Vagina (tissue), 2 donors: ENCODE data around the gene CCDC88C. TPM values are rescaled to one million over a fixed set of nuclear protein-coding genes. Genes with fewer than 3 reads are reported as not detected.

Experiments
- DNase-seq, 2 donors: peaks; one replicate each; pipeline ENCODE4 v3.0.0-alpha.2; 2017; ENCODE audit errors: extremely low spot score in 2 of 2
- H3K27ac ChIP-seq: fragments of 200-600 bp; sonication (generic); one replicate; pipeline ENCODE4 v1.5.1; 2019
- H3K27me3 ChIP-seq: fragments of 200-600 bp; sonication (generic); one replicate; pipeline ENCODE4 v1.5.1; 2019
- H3K36me3 ChIP-seq, 2 donors: fragments of 200-600 bp; sonication (generic); one replicate each; pipeline ENCODE4 v1.5.1; 2017 to 2019
- H3K4me1 ChIP-seq: fragments of 200-600 bp; sonication (generic); one replicate; pipeline ENCODE4 v1.5.1; 2019
- H3K4me3 ChIP-seq, 2 donors: fragments of 200-600 bp; sonication (generic); 1 replicate in 1 of 2; 2 replicates in 1 of 2; pipeline ENCODE4 v1.5.1; 2016 to 2019
- H3K9me3 ChIP-seq: fragments of 200-600 bp; sonication (generic); one replicate; pipeline ENCODE4 v1.5.1; 2019
- POLR2A ChIP-seq, 2 donors: fragments of 450-650 bp; IDR thresholded peaks; one replicate each; pipeline ENCODE4 v1.6.1; 2017; ENCODE audit warnings: antibody characterized with exemption in 2 of 2, mild to moderate bottlenecking in 2 of 2, moderate library complexity in 2 of 2
- POLR2AphosphoS5 ChIP-seq, 2 donors: sonication (generic); formaldehyde crosslinking; IDR thresholded peaks; one replicate each; pipeline ENCODE4 v1.9.0; 2017; ENCODE audit warnings: antibody characterized with exemption in 2 of 2, mild to moderate bottlenecking in 2 of 2, low read depth in 1 of 2; ENCODE audit not compliant: insufficient read depth in 1 of 2
- intact Hi-C: fragments of 100-400 bp; cut with DNase I; formaldehyde crosslinking; loops from one replicate; pipeline ENCODE4 v1.15.1; 2023
- total RNA-seq: library from RNA; depleted of rRNA; stranded (reverse); fragments of >200 nt; gene quantifications from one replicate; pipeline ENCODE4 v1.2.3, GENCODE V29; 2016
- TF ChIP-seq, protein P1 (sequence below), 3 experiments: fragments of 450-650 bp in 2 of 3; fragments of 200-600 bp in 1 of 3; sonication (generic) in 1 of 3; IDR thresholded peaks; one replicate each; pipeline ENCODE4 v1.5.1; 2017 to 2019; ENCODE audit warnings: antibody characterized with exemption in 3 of 3, mild to moderate bottlenecking in 2 of 3, moderate library complexity in 2 of 3

The CCDC88C gene
- total RNA-seq, 1 donor from 2014 or later, result 42.2 TPM

DNA sequence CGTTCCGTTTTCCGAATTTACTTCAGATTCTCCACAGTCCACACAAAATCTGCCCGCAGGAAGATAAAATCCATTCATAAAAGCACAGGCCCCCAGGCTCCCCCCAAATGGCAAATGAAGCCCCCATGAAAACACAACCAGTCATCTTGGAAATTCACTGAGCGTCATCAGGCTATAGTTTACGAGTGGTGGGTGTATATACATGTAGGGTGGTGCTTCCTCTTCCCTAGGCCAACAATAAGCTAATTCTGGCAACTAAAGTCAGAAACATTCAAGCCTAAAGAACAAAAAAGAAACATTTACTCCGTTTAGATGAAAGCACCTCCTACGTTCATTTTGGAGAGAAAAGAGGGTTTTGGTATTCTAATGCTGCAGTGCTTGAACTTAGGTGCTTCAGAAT, 179.0 kb downstream of the CCDC88C start:
- TF ChIP-seq POLR2AphosphoS5 (IDR thresholded peaks at IDR 0.05; ENCODE audit: insufficient read depth in 1 of 2, low read depth in 1 of 2) (no peak), POLR2A (IDR thresholded peaks at IDR 0.05) (no peak)
- TF ChIP-seq, protein P1, sequence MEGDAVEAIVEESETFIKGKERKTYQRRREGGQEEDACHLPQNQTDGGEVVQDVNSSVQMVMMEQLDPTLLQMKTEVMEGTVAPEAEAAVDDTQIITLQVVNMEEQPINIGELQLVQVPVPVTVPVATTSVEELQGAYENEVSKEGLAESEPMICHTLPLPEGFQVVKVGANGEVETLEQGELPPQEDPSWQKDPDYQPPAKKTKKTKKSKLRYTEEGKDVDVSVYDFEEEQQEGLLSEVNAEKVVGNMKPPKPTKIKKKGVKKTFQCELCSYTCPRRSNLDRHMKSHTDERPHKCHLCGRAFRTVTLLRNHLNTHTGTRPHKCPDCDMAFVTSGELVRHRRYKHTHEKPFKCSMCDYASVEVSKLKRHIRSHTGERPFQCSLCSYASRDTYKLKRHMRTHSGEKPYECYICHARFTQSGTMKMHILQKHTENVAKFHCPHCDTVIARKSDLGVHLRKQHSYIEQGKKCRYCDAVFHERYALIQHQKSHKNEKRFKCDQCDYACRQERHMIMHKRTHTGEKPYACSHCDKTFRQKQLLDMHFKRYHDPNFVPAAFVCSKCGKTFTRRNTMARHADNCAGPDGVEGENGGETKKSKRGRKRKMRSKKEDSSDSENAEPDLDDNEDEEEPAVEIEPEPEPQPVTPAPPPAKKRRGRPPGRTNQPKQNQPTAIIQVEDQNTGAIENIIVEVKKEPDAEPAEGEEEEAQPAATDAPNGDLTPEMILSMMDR (IDR thresholded peaks at IDR 0.05), result no peak
- no peaks in the 10 kb centered on the region for H3K9me3 ChIP-seq
- H3K27ac ChIP-seq, result no peak overlapping the region
- no peak for DNase-seq
- H3K4me1 ChIP-seq, result peaks cover 11% of the 10 kb centered on the region
- H3K27me3 ChIP-seq, result no peaks in the 10 kb centered on the region
- H3K4me3 ChIP-seq, result no peak overlapping the region
- no peaks in the 10 kb centered on the region for H3K36me3 ChIP-seq
- intact Hi-C loops, result no loop called here

DNA sequence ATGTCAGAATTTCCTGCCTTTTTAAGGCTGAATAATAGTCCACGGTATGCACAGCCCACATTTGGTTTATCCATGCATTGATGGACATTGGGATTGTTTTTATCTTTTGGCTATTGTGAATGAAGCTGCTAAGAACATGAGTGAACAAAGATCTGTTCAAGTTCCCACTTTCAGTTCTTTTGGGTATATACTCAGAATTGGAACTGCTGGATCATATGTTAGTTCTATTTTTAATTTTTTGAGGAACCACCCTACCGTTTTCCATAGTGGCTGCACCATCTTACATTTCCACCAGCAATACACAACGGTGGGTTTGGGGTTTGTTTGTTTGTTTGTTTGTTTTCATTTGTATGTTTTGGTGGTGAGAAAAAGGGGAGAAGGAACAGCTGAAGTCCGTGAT, 179.5 kb downstream of the CCDC88C start:
- intact Hi-C loops, result no loop called here

DNA sequence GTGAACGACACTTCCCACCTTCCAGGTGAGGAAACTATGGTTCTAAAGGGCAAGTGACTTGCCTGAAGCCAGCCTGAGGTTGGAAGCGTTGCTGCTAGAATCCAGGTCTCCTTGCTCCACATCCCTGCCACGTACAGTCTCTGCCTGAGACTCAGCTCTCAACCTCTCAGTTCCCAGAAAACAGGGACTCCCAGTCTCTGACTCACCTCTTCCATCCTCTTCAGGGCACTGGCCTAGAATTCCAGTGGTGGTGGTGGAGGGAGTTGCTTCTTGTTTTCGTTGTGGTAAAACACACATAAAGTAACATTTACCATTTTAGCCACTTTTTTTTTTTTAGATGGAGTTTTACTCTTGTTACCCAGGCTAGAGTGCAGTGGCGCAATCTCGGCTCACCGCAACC, 180.4 kb downstream of the CCDC88C start:
- intact Hi-C loops, result no loop called here
- Histone ChIP-seq H3K36me3 (no peaks in the 10 kb centered on the region), H3K4me3 (no peak overlapping the region), H3K27ac (no peak overlapping the region), H3K27me3 (no peaks in the 10 kb centered on the region), H3K4me1 (peaks cover 3% of the 10 kb centered on the region), H3K9me3 (no peaks in the 10 kb centered on the region)
- DNase-seq, result no peak
- TF ChIP-seq, protein P1 (IDR thresholded peaks at IDR 0.05), result no peak
- TF ChIP-seq POLR2A (IDR thresholded peaks at IDR 0.05) (no peak), POLR2AphosphoS5 (IDR thresholded peaks at IDR 0.05; ENCODE audit: insufficient read depth in 1 of 2, low read depth in 1 of 2) (no peak)

More for the DNA sequence above, 179.5 kb downstream of the CCDC88C start:
- peaks cover 8% of the 10 kb centered on the region for H3K4me1 ChIP-seq
- TF ChIP-seq POLR2AphosphoS5 (IDR thresholded peaks at IDR 0.05; ENCODE audit: insufficient read depth in 1 of 2, low read depth in 1 of 2) (no peak), POLR2A (IDR thresholded peaks at IDR 0.05) (no peak)
- TF ChIP-seq, protein P1 (IDR thresholded peaks at IDR 0.05), result no peak
- H3K4me3 ChIP-seq, result no peak overlapping the region
- DNase-seq, result no peak
- no peaks in the 10 kb centered on the region for H3K36me3 ChIP-seq
- no peaks in the 10 kb centered on the region for H3K27me3 ChIP-seq
- H3K9me3 ChIP-seq, result no peaks in the 10 kb centered on the region
- no peak overlapping the region for H3K27ac ChIP-seq

DNA sequence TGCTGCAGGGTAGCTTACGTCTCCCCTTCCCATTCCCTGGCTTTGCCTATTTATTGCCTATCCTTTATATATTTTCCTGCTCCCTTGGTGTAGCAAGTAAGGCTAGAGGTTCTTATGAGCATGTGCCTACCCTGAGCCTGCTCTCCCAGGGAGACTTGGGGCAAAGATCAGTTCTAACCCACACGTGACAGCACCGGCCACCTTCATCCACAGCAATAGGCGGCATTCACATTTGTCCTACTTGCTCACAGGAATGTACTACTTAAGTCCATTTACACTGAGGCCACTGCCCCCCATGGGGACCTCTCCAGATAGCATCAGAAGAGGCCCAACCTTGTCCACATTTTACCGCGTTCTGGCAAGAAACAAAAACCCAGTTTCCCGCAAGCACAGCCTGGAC, 181.8 kb downstream of the CCDC88C start:
- Histone ChIP-seq H3K4me3 (no peak overlapping the region), H3K27me3 (no peaks in the 10 kb centered on the region), H3K27ac (no peak overlapping the region), H3K9me3 (no peaks in the 10 kb centered on the region), H3K4me1 (no peaks in the 10 kb centered on the region), H3K36me3 (no peaks in the 10 kb centered on the region)
- TF ChIP-seq, protein P1 (IDR thresholded peaks at IDR 0.05), result no peak
- TF ChIP-seq POLR2AphosphoS5 (IDR thresholded peaks at IDR 0.05; ENCODE audit: insufficient read depth in 1 of 2, low read depth in 1 of 2) (no peak), POLR2A (IDR thresholded peaks at IDR 0.05) (no peak)
- no peak for DNase-seq
- intact Hi-C loops, result no loop called here

DNA sequence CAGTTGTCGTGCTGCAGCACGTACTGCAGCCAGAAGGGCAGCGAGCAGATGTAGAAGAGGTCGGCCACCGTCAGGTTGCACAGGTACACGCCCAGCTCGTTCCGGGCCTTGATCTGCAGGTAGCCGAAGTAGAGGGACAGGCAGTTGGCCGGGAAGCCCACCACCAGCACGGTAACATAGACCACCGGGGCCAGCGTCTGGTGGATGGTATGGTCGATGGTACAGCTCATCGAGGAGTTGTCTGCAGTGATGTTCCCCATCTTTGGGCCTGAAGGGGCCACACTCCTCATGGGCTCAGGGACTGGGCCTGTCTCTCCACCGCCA, 182.9 kb downstream of the CCDC88C start:
- Histone ChIP-seq H3K27ac (no peak overlapping the region), H3K9me3 (no peaks in the 10 kb centered on the region), H3K4me3 (no peak overlapping the region), H3K27me3 (no peaks in the 10 kb centered on the region), H3K4me1 (no peaks in the 10 kb centered on the region), H3K36me3 (no peaks in the 10 kb centered on the region)
- DNase-seq, result no peak
- TF ChIP-seq, protein P1 (IDR thresholded peaks at IDR 0.05), result no peak
- TF ChIP-seq POLR2AphosphoS5 (IDR thresholded peaks at IDR 0.05; ENCODE audit: insufficient read depth in 1 of 2, low read depth in 1 of 2) (no peak), POLR2A (IDR thresholded peaks at IDR 0.05) (no peak)
- intact Hi-C loops, result no loop called here
